ENCODE data around the gene HLCS.
A peak's percentile ranks its signal among the peaks of the same experiment; 100 is the strongest.

HLCS gene

DNA sequence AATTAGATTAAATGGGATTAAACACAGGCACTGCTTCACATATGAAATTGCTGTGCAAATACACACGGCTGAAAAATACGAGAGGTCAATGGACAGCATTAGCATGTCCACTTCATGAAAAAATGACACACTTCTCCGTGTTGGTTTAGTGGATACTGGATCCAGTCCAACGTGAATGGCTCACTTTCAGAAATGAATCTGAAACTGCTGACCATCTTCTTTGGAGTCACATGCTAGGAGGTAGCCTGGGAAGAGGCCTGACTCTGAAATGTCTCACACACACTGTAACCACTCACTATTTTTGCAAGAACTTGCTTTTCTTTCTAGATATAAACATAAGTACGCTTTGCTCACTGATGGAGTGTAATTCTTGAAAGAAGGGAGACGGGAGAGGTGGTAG is 127.3 kb downstream of the HLCS start:
- Histone ChIP-seq H4K20me1 (ENCODE audit: insufficient read depth) (no peaks in the 10 kb centered on the region), H3K27me3 (ENCODE audit: insufficient read depth, low read depth) (no peaks in the 10 kb centered on the region), H3K4me2 (peak overlapping the region; percentile 30; the same call in 1 of the 2 replicates), H3K27ac (peak overlapping the region; percentile 14; the same call in 1 of the 2 replicates), H2AFZ (ENCODE audit: low read depth) (no peak overlapping the region), H3K79me2 (ENCODE audit: insufficient read depth, low read depth) (no peaks in the 10 kb centered on the region), H3K4me1 (ENCODE audit: low read depth, poor library complexity, severe bottlenecking) (peaks cover 18% of the 10 kb centered on the region), H3K9ac (no peak overlapping the region), H3K36me3 (ENCODE audit: insufficient read depth) (no peaks in the 10 kb centered on the region), H3K4me3 (IDR thresholded peaks at IDR 0.05; ENCODE audit: insufficient read depth, low read depth, low read length) (no peak overlapping the region)
- TF ChIP-seq, protein P1, sequence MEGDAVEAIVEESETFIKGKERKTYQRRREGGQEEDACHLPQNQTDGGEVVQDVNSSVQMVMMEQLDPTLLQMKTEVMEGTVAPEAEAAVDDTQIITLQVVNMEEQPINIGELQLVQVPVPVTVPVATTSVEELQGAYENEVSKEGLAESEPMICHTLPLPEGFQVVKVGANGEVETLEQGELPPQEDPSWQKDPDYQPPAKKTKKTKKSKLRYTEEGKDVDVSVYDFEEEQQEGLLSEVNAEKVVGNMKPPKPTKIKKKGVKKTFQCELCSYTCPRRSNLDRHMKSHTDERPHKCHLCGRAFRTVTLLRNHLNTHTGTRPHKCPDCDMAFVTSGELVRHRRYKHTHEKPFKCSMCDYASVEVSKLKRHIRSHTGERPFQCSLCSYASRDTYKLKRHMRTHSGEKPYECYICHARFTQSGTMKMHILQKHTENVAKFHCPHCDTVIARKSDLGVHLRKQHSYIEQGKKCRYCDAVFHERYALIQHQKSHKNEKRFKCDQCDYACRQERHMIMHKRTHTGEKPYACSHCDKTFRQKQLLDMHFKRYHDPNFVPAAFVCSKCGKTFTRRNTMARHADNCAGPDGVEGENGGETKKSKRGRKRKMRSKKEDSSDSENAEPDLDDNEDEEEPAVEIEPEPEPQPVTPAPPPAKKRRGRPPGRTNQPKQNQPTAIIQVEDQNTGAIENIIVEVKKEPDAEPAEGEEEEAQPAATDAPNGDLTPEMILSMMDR (conservative IDR thresholded peaks at IDR 0.05; ENCODE audit: low read depth, low read length) = no peak

DNA sequence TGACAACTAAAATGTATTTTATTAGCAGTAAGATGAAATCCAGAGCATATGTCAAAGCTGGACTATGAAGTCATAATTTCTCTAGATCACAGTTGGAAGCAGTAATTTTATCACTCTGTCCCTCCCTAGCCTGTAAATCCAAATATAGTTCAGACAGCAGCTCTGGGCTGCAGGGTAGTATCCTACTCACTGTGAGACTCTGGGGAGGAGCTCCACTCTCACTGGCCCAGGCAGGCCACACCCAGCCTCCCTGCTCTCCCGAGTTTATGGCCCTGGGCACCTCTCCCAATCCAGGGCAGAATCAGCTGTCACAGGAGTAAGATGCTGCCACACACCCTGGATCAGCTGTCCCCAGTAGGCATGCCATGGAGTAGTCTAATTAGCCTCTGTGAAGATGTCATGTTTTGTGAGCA is 131.1 kb downstream of the HLCS start:
- no peak overlapping the region for H3K27ac ChIP-seq
- H3K4me2 ChIP-seq = no peak overlapping the region
- H3K4me3 ChIP-seq (IDR thresholded peaks at IDR 0.05; ENCODE audit: insufficient read depth, low read depth, low read length) = no peak overlapping the region
- H4K20me1 ChIP-seq (ENCODE audit: insufficient read depth) = no peaks in the 10 kb centered on the region
- H3K36me3 ChIP-seq (ENCODE audit: insufficient read depth) = no peaks in the 10 kb centered on the region
- no peak overlapping the region for H2AFZ ChIP-seq (ENCODE audit: low read depth)
- H3K9ac ChIP-seq = no peak overlapping the region
- TF ChIP-seq, protein P1 (conservative IDR thresholded peaks at IDR 0.05; ENCODE audit: low read depth, low read length) = no peak
- H3K27me3 ChIP-seq (ENCODE audit: insufficient read depth, low read depth) = no peaks in the 10 kb centered on the region
- H3K4me1 ChIP-seq (ENCODE audit: low read depth, poor library complexity, severe bottlenecking) = peaks cover 18% of the 10 kb centered on the region
- no peaks in the 10 kb centered on the region for H3K79me2 ChIP-seq (ENCODE audit: insufficient read depth, low read depth)

DNA sequence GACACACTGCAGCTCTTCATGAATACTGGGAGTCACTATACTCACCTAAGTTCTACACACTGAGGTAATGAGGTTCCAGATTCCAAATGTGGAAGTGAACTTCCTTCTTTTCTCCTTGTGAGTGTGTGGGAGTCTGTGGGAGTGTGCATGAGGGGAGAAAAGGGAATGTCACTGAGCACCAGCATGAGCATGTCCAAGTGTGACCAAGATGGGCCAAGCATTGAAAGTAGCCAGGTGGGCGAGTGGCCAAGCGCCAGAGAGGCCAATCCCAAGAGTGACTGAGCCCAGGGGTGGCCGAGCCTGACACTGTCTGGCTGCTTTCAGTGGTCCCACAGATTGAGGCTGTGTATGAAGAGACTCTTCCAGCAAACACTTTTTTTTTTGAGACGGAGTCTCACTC is 132.3 kb downstream of the HLCS start:
- Histone ChIP-seq H3K4me1 (ENCODE audit: low read depth, poor library complexity, severe bottlenecking) (peaks cover 7% of the 10 kb centered on the region), H2AFZ (ENCODE audit: low read depth) (no peak overlapping the region), H3K27ac (no peak overlapping the region), H3K27me3 (ENCODE audit: insufficient read depth, low read depth) (no peaks in the 10 kb centered on the region), H3K4me3 (IDR thresholded peaks at IDR 0.05; ENCODE audit: insufficient read depth, low read depth, low read length) (no peak overlapping the region), H3K4me2 (no peak overlapping the region), H4K20me1 (ENCODE audit: insufficient read depth) (no peaks in the 10 kb centered on the region), H3K36me3 (ENCODE audit: insufficient read depth) (no peaks in the 10 kb centered on the region), H3K79me2 (ENCODE audit: insufficient read depth, low read depth) (no peaks in the 10 kb centered on the region), H3K9ac (no peak overlapping the region)
- TF ChIP-seq, protein P1 (conservative IDR thresholded peaks at IDR 0.05; ENCODE audit: low read depth, low read length) = no peak

DNA sequence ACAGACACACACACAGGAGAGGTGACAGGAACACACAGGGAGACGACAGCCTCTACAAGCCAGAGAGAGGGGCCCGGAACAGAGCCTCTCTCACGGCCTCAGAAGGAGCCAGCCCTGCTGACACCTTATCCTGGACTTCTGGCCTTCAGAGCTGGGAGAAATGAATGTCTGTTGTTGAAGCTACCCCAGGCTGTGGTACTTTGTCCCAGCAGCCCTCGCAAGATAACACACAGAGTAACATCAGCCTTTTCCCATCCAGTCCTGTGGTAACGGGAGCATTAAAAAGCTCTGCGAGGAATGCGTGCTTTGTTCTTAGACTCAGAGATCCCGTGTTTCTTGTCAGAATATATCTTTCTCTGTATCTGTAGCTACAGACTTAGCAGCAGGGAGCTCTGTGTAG is 136.4 kb downstream of the HLCS start:
- no peaks in the 10 kb centered on the region for H4K20me1 ChIP-seq (ENCODE audit: insufficient read depth)
- H3K27me3 ChIP-seq (ENCODE audit: insufficient read depth, low read depth) = no peaks in the 10 kb centered on the region
- H3K9ac ChIP-seq = no peak overlapping the region
- TF ChIP-seq, protein P1 (conservative IDR thresholded peaks at IDR 0.05; ENCODE audit: low read depth, low read length) = no peak
- H2AFZ ChIP-seq (ENCODE audit: low read depth) = no peak overlapping the region
- H3K27ac ChIP-seq = no peak overlapping the region
- no peaks in the 10 kb centered on the region for H3K4me1 ChIP-seq (ENCODE audit: low read depth, poor library complexity, severe bottlenecking)
- H3K79me2 ChIP-seq (ENCODE audit: insufficient read depth, low read depth) = no peaks in the 10 kb centered on the region
- no peak overlapping the region for H3K4me3 ChIP-seq (IDR thresholded peaks at IDR 0.05; ENCODE audit: insufficient read depth, low read depth, low read length)
- no peak overlapping the region for H3K4me2 ChIP-seq
- no peaks in the 10 kb centered on the region for H3K36me3 ChIP-seq (ENCODE audit: insufficient read depth)
